RWPE2 (cell line): Measurements from ENCODE around the gene STK10.
A peak's percentile ranks its signal among the peaks of the same experiment; 100 is the strongest.

ENCODE experiments used
- ATAC-seq: fragments of 200-7000 bp; cut with Tn5 transposase; 3 replicates; pipeline ENCODE4 v1.9.1; 2021; ENCODE audit warnings: low read depth
- DNase-seq: peaks from one replicate; pipeline ENCODE4 v3.0.0-alpha.2; 2020; ENCODE audit warnings: low spot score
- H3K27ac ChIP-seq: fragments of 450-650 bp; 2 replicates; pipeline ENCODE4 v1.5.1; 2017; ENCODE audit warnings: mild to moderate bottlenecking; ENCODE audit not compliant: poor library complexity, severe bottlenecking
- H3K27me3 ChIP-seq: fragments of 250-450 bp; sonication (Bioruptor Pico); 2 replicates; pipeline ENCODE4 v1.5.1; 2021; ENCODE audit warnings: mild to moderate bottlenecking, moderate library complexity; ENCODE audit not compliant: insufficient read depth, poor library complexity, severe bottlenecking
- H3K36me3 ChIP-seq: fragments of 250-450 bp; sonication (Bioruptor Pico); 2 replicates; pipeline ENCODE4 v1.5.1; 2020; ENCODE audit warnings: low read depth, mild to moderate bottlenecking, moderate library complexity
- H3K4me1 ChIP-seq: fragments of 250-450 bp; sonication (Bioruptor Pico); 2 replicates; pipeline ENCODE4 v1.5.1; 2021; ENCODE audit warnings: mild to moderate bottlenecking, moderate library complexity; ENCODE audit not compliant: insufficient read depth, poor library complexity, severe bottlenecking
- H3K4me3 ChIP-seq: fragments of 250-450 bp; sonication (Bioruptor Pico); 2 replicates; pipeline ENCODE4 v1.5.1; 2021; ENCODE audit warnings: mild to moderate bottlenecking, moderate library complexity; ENCODE audit not compliant: severe bottlenecking
- H3K9me3 ChIP-seq: fragments of 250-450 bp; sonication (Bioruptor Pico); 2 replicates; pipeline ENCODE4 v1.5.1; 2021; ENCODE audit warnings: mild to moderate bottlenecking, moderate library complexity; ENCODE audit not compliant: severe bottlenecking
- TF ChIP-seq, protein P1 (sequence below): fragments of 450-650 bp; IDR thresholded peaks from one replicate; pipeline ENCODE4 v1.5.1; 2017; ENCODE audit warnings: mild to moderate bottlenecking, moderate library complexity; ENCODE audit not compliant: poor library complexity, severe bottlenecking

The STK10 gene

DNA sequence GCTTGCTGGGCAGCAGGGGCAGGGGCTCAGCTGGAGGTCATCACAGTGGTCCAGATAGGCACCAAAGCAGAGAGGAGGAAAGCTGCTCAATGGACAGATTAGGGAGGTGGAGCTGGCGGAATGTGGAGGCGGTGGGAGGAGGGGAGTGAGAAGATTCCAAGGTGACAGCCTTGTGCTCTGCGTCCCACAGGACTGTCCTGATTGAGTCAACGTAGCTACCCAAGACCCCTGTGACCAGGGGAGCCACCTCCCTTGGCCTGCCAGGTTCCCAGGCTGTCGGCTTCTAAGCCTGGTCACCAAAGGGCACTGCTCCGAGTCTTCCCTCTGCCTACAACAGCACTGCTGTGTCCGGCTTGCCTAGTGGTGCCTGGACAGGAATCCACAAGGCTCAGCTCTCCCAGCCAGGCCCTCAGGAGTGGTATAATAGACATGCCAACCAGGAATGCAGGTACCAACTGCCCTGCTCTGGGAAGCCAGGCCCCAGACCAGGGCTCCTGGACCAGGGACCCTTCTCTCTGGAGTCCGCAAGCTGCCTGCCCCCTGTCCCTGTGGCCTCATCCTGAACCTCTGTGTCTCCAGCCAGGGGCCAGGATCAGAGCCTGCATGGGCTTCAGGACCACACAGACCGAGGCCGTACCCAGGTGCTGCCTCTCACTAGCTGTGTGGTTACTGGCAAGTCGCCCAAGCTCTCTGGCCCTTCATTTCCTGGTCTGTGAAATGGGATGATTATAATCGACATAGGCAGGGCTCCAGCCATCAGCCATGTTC is 67.9 kb downstream of the STK10 start:
- H3K27ac ChIP-seq, result no peak overlapping the region
- H3K36me3 ChIP-seq, result peaks cover 18% of the 10 kb centered on the region

DNA sequence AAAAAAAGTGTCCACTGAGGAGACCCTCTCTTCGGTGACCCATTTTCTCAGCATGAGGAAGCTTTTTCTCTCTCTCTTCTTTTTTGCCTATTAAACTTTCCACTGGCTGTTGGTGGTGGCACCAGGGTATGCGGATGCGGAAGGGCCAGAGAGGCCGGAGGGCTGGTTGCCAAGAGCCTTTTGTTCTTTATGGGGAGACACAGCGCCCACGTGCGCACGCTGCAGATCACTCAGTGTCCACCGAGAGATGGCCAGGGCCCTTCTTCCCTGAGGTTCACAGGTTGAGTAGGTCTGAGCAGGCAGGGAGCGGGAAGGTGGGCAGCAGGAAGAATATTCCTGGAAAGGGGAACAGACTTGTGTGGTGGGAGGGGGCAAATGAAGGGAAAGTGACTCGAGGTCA is 69.1 kb downstream of the STK10 start:
- DNase-seq (no peak), ATAC-seq (no peak)
- Histone ChIP-seq H3K4me3 (no peak overlapping the region), H3K4me1 (peaks cover 4% of the 10 kb centered on the region), H3K36me3 (peaks cover 17% of the 10 kb centered on the region), H3K27ac (no peak overlapping the region), H3K27me3 (no peaks in the 10 kb centered on the region), H3K9me3 (no peaks in the 10 kb centered on the region)
- TF ChIP-seq, protein P1, sequence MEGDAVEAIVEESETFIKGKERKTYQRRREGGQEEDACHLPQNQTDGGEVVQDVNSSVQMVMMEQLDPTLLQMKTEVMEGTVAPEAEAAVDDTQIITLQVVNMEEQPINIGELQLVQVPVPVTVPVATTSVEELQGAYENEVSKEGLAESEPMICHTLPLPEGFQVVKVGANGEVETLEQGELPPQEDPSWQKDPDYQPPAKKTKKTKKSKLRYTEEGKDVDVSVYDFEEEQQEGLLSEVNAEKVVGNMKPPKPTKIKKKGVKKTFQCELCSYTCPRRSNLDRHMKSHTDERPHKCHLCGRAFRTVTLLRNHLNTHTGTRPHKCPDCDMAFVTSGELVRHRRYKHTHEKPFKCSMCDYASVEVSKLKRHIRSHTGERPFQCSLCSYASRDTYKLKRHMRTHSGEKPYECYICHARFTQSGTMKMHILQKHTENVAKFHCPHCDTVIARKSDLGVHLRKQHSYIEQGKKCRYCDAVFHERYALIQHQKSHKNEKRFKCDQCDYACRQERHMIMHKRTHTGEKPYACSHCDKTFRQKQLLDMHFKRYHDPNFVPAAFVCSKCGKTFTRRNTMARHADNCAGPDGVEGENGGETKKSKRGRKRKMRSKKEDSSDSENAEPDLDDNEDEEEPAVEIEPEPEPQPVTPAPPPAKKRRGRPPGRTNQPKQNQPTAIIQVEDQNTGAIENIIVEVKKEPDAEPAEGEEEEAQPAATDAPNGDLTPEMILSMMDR, result no peak

More for the DNA sequence above, 67.9 kb downstream of the STK10 start:
- DNase-seq, result no peak
- TF ChIP-seq, protein P1, result no peak
- Histone ChIP-seq H3K27me3 (no peaks in the 10 kb centered on the region), H3K4me1 (peaks cover 4% of the 10 kb centered on the region), H3K4me3 (no peak overlapping the region), H3K9me3 (no peaks in the 10 kb centered on the region)
- ATAC-seq, result peak; percentile 28; the same call in 1 of the 3 replicates

DNA sequence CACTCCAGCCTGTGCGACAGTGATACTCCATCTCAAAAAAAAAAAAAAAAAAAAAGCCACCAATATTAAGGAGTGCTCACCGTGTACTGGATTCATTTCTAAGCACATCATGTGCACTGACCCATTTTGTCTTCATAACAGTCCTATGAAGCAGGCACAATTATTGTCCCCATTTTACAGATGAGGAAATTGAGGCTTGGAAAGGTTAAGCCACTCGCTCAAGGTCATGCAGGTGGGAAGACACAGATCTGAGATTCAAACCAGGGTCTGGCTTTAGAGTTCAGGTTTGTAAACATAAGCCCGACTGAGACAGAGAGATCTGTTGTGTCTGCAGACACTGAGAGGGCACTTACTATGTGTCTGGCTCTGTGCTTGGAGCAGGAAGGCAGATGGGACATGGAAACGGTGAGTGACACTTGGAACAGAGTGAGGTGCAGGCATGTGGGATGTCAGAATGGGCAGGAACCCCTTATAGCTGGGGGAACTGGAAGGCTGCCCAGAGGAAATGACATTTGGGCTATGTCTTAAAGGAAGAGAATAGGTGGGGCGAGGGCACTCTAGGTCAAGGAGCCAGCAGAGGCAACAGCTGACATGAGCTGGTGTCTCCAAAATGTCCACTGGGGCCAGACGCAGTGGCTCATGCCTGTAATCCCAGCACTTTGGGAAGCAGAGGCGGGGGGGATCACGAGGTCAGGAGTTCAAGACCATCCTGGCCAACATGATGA is 69.9 kb downstream of the STK10 start:
- TF ChIP-seq, protein P1, result no peak
- ATAC-seq (peak; percentile 23; the same call in 2 of the 3 replicates), DNase-seq (no peak)
- Histone ChIP-seq H3K4me1 (peaks cover 4% of the 10 kb centered on the region), H3K9me3 (no peaks in the 10 kb centered on the region), H3K27me3 (no peaks in the 10 kb centered on the region), H3K27ac (no peak overlapping the region), H3K4me3 (no peak overlapping the region), H3K36me3 (peaks cover 17% of the 10 kb centered on the region)

DNA sequence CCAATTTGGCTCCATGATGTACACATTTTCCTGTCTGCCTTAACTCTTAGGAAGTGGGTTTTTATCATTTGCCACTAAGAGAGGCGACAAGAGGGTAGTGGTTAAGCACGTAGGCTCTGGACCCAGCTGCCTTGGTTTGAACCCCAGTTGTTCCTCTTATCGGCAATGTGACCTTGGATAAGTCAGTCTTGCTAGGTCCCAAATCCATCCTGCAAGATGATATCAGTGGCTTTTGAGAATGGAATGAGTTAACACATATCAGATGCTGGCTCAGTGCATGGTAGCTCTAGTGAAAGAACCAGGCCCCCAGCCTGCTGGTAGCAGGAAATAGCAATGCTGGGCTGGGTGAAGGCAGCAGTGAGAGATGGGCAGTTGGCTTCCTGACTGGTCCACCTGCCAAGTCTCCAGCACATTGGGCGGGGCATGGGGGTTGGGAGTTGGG is 72.5 kb downstream of the STK10 start:
- H3K4me1 ChIP-seq, result peaks cover 13% of the 10 kb centered on the region
- TF ChIP-seq, protein P1, result no peak
- no peaks in the 10 kb centered on the region for H3K9me3 ChIP-seq
- H3K4me3 ChIP-seq, result no peak overlapping the region
- H3K36me3 ChIP-seq, result peaks cover 20% of the 10 kb centered on the region
- ATAC-seq (no peak), DNase-seq (no peak)
- no peaks in the 10 kb centered on the region for H3K27me3 ChIP-seq
- H3K27ac ChIP-seq, result no peak overlapping the region
